Measurements from ENCODE around the gene GRM7. TPM values are rescaled to one million over a fixed set of nuclear protein-coding genes. Genes with fewer than 3 reads are reported as not detected.

The GRM7 gene
- total RNA-seq, 3 donors from 2014 or later: 0.59 to 1.3 (median 1.1) TPM

- no peaks in the 10 kb centered on the region for H3K4me1 ChIP-seq
- TF ChIP-seq POLR2A (IDR thresholded peaks at IDR 0.05): no peak
- no peak for TF ChIP-seq CTCF (IDR thresholded peaks at IDR 0.05)
- no peak for TF ChIP-seq POLR2AphosphoS5 (IDR thresholded peaks at IDR 0.05)
- no peaks in the 10 kb centered on the region for H3K27me3 ChIP-seq
- no peak overlapping the region for H3K4me3 ChIP-seq
- no peaks in the 10 kb centered on the region for H3K9me3 ChIP-seq
- intact Hi-C loops (cut with DNase I; ENCODE audit: low total_unique reads): no loop called here
- DNase-seq (ENCODE audit: low spot score in 2 of 2): no peak
- H3K36me3 ChIP-seq: no peaks in the 10 kb centered on the region
- H3K27ac ChIP-seq: no peak overlapping the region
Observed at GRCh38 chr3:7367968-7368367, 507.1 kb downstream of the GRM7 start.

GRCh38 chr3:7368597-7368996, 507.7 kb downstream of the GRM7 start:
- Histone ChIP-seq H3K36me3 (no peaks in the 10 kb centered on the region), H3K27me3 (no peaks in the 10 kb centered on the region), H3K9me3 (no peaks in the 10 kb centered on the region), H3K27ac (no peak overlapping the region), H3K4me1 (no peaks in the 10 kb centered on the region), H3K4me3 (no peak overlapping the region)
- TF ChIP-seq POLR2AphosphoS5 (IDR thresholded peaks at IDR 0.05) (no peak), POLR2A (IDR thresholded peaks at IDR 0.05) (no peak), CTCF (IDR thresholded peaks at IDR 0.05) (no peak)
- intact Hi-C loops (cut with DNase I; ENCODE audit: low total_unique reads): no loop called here
- DNase-seq (ENCODE audit: low spot score in 2 of 2): no peak

- DNase-seq (ENCODE audit: low spot score in 2 of 2): no peak
- Histone ChIP-seq H3K4me3 (no peak overlapping the region), H3K36me3 (no peaks in the 10 kb centered on the region), H3K27ac (no peak overlapping the region), H3K9me3 (no peaks in the 10 kb centered on the region), H3K27me3 (no peaks in the 10 kb centered on the region), H3K4me1 (no peaks in the 10 kb centered on the region)
- intact Hi-C loops (cut with DNase I; ENCODE audit: low total_unique reads): no loop called here
- no peak for TF ChIP-seq CTCF (IDR thresholded peaks at IDR 0.05)
- TF ChIP-seq POLR2AphosphoS5 (IDR thresholded peaks at IDR 0.05): no peak
- TF ChIP-seq POLR2A (IDR thresholded peaks at IDR 0.05): no peak
Observed at GRCh38 chr3:7371693-7372572, 511.0 kb downstream of the GRM7 start.

- intact Hi-C loops (cut with DNase I; ENCODE audit: low total_unique reads): no loop called here
- no peaks in the 10 kb centered on the region for H3K27me3 ChIP-seq
- no peaks in the 10 kb centered on the region for H3K36me3 ChIP-seq
- no peaks in the 10 kb centered on the region for H3K4me1 ChIP-seq
- H3K9me3 ChIP-seq: no peaks in the 10 kb centered on the region
- H3K4me3 ChIP-seq: no peak overlapping the region
- H3K27ac ChIP-seq: no peak overlapping the region
- DNase-seq (ENCODE audit: low spot score in 2 of 2): no peak
- TF ChIP-seq POLR2A (IDR thresholded peaks at IDR 0.05) (no peak), POLR2AphosphoS5 (IDR thresholded peaks at IDR 0.05) (no peak), CTCF (IDR thresholded peaks at IDR 0.05) (no peak)
Observed at GRCh38 chr3:7377103-7377502, 516.2 kb downstream of the GRM7 start.

- no peak for TF ChIP-seq POLR2A (IDR thresholded peaks at IDR 0.05)
- no peak for TF ChIP-seq POLR2AphosphoS5 (IDR thresholded peaks at IDR 0.05)
- TF ChIP-seq CTCF (IDR thresholded peaks at IDR 0.05): no peak
- intact Hi-C loops (cut with DNase I; ENCODE audit: low total_unique reads): no loop called here
- H3K27ac ChIP-seq: no peak overlapping the region
Observed at GRCh38 chr3:7381741-7382140, 520.8 kb downstream of the GRM7 start.

More at GRCh38 chr3:7381741-7382140, 520.8 kb downstream of the GRM7 start:
- Histone ChIP-seq H3K4me3 (no peak overlapping the region), H3K4me1 (no peaks in the 10 kb centered on the region), H3K27me3 (no peaks in the 10 kb centered on the region), H3K9me3 (no peaks in the 10 kb centered on the region), H3K36me3 (no peaks in the 10 kb centered on the region)
- DNase-seq (ENCODE audit: low spot score in 2 of 2): no peak
